ENCODE results near the gene MSANTD3. TPM values are rescaled to one million over a fixed set of nuclear protein-coding genes. Genes with fewer than 3 reads are reported as not detected.
A peak's percentile ranks its signal among the peaks of the same experiment; 100 is the strongest.

The MSANTD3 gene
- total RNA-seq, 3 donors from 2014 or later: 6.2 to 18.1 (median 10.5) TPM

GRCh38 chr9:100441911-100442361 lies 15.0 kb downstream of the MSANTD3 start:
- Histone ChIP-seq H3K4me3 (no peak overlapping the region), H3K9me3 (no peaks in the 10 kb centered on the region), H3K36me3 (ENCODE audit: low read depth) (no peaks in the 10 kb centered on the region), H3K4me1 (ENCODE audit: low read depth) (peaks cover 5% of the 10 kb centered on the region)
- intact Hi-C loops (cut with DNase I, micrococcal nuclease): loop anchor here in 1 of 2 donors (10.0 kb wide), 1 partner anchor 153 kb away; no protein-coding TSS in a partner anchor
- no peak for TF ChIP-seq CTCF (IDR thresholded peaks at IDR 0.05)
- ATAC-seq (no peak), DNase-seq (no peak)

- no peak overlapping the region for H3K4me3 ChIP-seq
- H3K9me3 ChIP-seq: no peaks in the 10 kb centered on the region
- H3K4me1 ChIP-seq (ENCODE audit: low read depth): peaks cover 5% of the 10 kb centered on the region
- DNase-seq: no peak
- no peak for TF ChIP-seq CTCF (IDR thresholded peaks at IDR 0.05)
- H3K36me3 ChIP-seq (ENCODE audit: low read depth): no peaks in the 10 kb centered on the region
- ATAC-seq: no peak
- intact Hi-C loops (cut with DNase I, micrococcal nuclease): loop anchor here in 1 of 2 donors (10.0 kb wide), 1 partner anchor 151 kb away; no protein-coding TSS in a partner anchor
Observed at GRCh38 chr9:100443781-100444768, 17.1 kb downstream of the MSANTD3 start.

- TF ChIP-seq CTCF (IDR thresholded peaks at IDR 0.05): no peak
- Histone ChIP-seq H3K9me3 (no peaks in the 10 kb centered on the region), H3K4me3 (no peak overlapping the region), H3K36me3 (ENCODE audit: low read depth) (no peaks in the 10 kb centered on the region), H3K4me1 (ENCODE audit: low read depth) (peaks cover 5% of the 10 kb centered on the region)
- no peak for DNase-seq
- intact Hi-C loops (cut with DNase I, micrococcal nuclease): loop anchor here in 1 of 2 donors (10.0 kb wide), 1 partner anchor 149 kb away; no protein-coding TSS in a partner anchor
- no peak for ATAC-seq
Observed at GRCh38 chr9:100445161-100445902, 18.4 kb downstream of the MSANTD3 start.

- Histone ChIP-seq H3K9me3 (no peaks in the 10 kb centered on the region), H3K36me3 (ENCODE audit: low read depth) (no peaks in the 10 kb centered on the region), H3K4me1 (ENCODE audit: low read depth) (peaks cover 5% of the 10 kb centered on the region), H3K4me3 (no peak overlapping the region)
- ATAC-seq (peak; percentile 69), DNase-seq (peak in 1 of 3 donors; percentile 17)
- no peak for TF ChIP-seq CTCF (IDR thresholded peaks at IDR 0.05)
- intact Hi-C loops (cut with DNase I, micrococcal nuclease): loop anchor here in 1 of 2 donors (10.0 kb wide), 1 partner anchor 149 kb away; no protein-coding TSS in a partner anchor
Observed at GRCh38 chr9:100445903-100446549, 19.1 kb downstream of the MSANTD3 start.

GRCh38 chr9:100447041-100447440 lies 20.1 kb downstream of the MSANTD3 start:
- Histone ChIP-seq H3K9me3 (no peaks in the 10 kb centered on the region), H3K36me3 (ENCODE audit: low read depth) (no peaks in the 10 kb centered on the region), H3K4me1 (ENCODE audit: low read depth) (peaks cover 5% of the 10 kb centered on the region), H3K4me3 (no peak overlapping the region)
- no peak for TF ChIP-seq CTCF (IDR thresholded peaks at IDR 0.05)
- intact Hi-C loops (cut with DNase I, micrococcal nuclease): loop anchor here in 1 of 2 donors (10.0 kb wide), 1 partner anchor 148 kb away; no protein-coding TSS in a partner anchor
- no peak for DNase-seq
- no peak for ATAC-seq
